GM13977 (cell line): ENCODE measurements around the gene ABHD8.

Experiments
- DNase-seq: peaks from one replicate; pipeline ENCODE4 v3.0.0; 2012; ENCODE audit warnings: low spot score
- in situ Hi-C: fragments of 300-500 bp; cut with MboI; formaldehyde crosslinking; loops from one replicate; pipeline ENCODE4 v1.12.0; 2022; ENCODE audit warnings: low sequenced_read_pairs, low pct_unique_long_range_greater_than_20kb, mixed read lengths, inconsistent platforms; ENCODE audit not compliant: unreplicated experiment
- TF ChIP-seq, protein P1 (sequence below): IDR thresholded peaks from 2 replicates; pipeline ENCODE4 v1.5.1; 2012; ENCODE audit warnings: mild to moderate bottlenecking, control low read depth; ENCODE audit not compliant: insufficient read depth; ENCODE audit errors: extremely low read depth, missing control alignments

ABHD8 gene, protein sequence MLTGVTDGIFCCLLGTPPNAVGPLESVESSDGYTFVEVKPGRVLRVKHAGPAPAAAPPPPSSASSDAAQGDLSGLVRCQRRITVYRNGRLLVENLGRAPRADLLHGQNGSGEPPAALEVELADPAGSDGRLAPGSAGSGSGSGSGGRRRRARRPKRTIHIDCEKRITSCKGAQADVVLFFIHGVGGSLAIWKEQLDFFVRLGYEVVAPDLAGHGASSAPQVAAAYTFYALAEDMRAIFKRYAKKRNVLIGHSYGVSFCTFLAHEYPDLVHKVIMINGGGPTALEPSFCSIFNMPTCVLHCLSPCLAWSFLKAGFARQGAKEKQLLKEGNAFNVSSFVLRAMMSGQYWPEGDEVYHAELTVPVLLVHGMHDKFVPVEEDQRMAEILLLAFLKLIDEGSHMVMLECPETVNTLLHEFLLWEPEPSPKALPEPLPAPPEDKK

DNA sequence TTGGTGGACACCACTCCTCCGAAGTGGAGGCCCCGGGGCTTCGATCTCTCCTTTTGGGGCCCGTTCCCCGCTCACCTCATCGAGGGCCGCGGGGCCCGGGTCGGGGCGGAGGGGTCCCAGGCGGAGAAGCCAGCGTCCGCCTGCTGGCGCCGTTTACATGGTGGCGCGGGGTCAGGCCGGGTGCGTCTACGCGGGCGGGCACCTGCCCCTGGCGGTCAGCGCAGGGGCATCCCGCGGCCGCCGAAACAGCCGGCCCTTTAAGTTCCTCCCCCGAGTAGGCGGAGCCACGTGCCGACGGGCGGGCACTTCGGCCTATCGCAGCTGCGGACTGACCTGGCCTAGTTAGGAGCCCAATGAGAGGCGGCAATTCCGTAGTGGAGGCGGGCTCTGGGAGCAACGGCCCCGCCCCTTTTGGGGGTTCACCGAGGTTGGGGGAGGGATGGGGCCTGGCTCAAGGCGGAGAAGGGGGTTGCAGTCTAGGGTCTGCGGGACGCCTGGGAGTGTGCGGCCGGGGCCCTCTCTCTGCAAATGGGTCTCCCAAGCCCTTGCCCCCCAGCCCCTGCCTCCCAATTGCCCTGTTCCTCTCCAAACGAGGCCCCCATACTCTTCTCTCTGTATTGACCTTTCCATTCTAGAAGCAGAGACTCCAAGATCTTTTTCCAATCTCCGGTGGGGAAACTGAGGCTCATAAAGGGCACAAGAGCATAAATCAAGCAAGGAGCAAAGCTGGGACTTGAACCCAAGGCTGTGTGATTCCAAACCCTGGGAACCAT lies at the start of gene ABHD8:
ABHD8 (minus strand) TSS at position 259 of the 773 bp plus-strand sequence. CDS start 1,809 bp downstream, outside the sequence.
- in situ Hi-C loops, result no loop called here
- TF ChIP-seq, protein P1, sequence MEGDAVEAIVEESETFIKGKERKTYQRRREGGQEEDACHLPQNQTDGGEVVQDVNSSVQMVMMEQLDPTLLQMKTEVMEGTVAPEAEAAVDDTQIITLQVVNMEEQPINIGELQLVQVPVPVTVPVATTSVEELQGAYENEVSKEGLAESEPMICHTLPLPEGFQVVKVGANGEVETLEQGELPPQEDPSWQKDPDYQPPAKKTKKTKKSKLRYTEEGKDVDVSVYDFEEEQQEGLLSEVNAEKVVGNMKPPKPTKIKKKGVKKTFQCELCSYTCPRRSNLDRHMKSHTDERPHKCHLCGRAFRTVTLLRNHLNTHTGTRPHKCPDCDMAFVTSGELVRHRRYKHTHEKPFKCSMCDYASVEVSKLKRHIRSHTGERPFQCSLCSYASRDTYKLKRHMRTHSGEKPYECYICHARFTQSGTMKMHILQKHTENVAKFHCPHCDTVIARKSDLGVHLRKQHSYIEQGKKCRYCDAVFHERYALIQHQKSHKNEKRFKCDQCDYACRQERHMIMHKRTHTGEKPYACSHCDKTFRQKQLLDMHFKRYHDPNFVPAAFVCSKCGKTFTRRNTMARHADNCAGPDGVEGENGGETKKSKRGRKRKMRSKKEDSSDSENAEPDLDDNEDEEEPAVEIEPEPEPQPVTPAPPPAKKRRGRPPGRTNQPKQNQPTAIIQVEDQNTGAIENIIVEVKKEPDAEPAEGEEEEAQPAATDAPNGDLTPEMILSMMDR, result peak; percentile 28
- DNase-seq, result peak; percentile 97

DNA sequence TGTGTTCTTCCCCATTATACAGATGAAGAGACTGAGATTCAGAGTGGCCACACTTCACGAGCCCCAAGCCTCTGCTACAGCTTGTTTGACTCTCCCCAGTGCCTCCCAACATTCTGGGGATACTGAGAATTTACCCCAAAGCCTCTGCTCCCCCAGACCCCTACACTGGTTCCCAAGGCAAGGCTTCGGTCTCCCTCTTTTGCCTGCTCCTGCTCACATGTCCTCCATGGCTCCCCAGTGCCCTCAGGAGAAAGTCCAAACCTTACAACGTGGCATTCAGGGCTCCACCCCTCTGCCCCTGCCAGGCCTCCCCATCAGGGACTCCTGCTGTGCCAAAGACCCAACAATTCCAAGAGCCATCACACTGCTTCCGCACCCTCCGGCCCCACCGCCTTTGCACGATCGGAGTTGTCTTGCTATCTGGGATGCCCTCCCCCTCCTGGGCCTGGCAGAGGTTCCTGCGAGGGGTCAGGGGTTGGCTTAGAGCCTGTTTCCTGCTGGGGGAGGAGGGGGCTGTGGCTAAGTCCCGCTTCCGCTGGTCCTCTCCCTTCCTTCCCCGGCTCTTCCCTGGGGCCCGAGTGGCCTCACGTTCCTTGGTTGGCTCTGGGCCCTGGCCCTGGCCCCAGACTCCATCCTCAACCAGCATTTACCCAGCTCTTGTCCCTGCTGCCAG lies 49.5 kb upstream of the ABHD8 start:
- TF ChIP-seq, protein P1, result no peak
- no peak for DNase-seq
- in situ Hi-C loops, result no loop called here

DNA sequence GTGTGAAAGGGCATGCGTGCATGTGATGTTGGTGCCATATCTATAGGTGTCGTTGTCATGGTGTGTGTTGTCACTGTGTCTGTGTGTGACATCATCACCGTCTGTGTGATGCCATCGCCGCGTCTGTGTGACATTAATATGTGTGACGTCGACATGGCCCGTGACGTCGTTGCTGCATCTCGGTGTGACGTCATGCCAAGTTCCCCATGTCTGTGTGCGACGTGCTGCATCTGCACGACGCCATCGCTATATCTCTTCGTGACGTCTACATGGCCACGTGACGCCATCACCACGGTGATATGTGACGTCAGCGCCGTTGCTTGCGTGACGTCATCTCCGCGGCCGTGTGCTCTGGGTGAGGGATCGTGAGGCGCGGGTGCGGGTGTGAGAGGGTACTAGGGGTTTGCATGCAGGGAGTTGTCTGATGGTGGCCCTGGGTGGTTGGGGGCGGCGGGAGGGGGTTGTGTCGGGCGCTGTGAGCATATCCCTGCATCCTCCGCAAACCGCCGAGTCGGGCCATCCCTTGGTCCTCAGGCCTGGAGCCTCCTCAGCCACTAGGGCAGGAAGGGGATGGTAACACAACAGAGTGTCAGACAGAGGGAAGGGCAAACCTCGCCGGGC lies 48.7 kb upstream of the ABHD8 start:
- DNase-seq, result no peak

DNA sequence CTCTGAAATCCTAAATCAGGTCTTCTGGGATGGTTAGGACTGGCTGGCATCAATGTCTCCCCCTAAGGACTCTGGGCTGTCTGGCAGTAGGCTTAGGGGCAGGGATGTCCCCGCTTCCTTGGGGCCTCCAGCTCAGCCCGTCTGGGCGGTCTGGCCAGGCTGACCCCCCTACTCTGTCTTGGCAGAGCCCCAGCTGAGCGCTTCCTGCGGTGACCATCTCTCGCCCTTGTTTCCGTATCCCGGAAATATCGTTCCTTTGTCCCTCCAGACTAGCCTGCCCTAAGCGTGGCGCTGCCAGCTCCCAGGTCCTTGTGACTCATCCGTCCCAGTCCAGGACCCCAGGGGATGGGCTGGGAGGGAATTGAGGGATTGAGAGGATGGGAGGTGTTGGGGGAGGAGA lies 45.5 kb upstream of the ABHD8 start:
- no peak for DNase-seq
- TF ChIP-seq, protein P1, result no peak
- in situ Hi-C loops, result loop anchor here (5.0 kb wide), 1 partner anchor 39 kb away; no protein-coding TSS in a partner anchor

More for the DNA sequence above, 48.7 kb upstream of the ABHD8 start:
- in situ Hi-C loops, result no loop called here
- TF ChIP-seq, protein P1, result no peak

DNA sequence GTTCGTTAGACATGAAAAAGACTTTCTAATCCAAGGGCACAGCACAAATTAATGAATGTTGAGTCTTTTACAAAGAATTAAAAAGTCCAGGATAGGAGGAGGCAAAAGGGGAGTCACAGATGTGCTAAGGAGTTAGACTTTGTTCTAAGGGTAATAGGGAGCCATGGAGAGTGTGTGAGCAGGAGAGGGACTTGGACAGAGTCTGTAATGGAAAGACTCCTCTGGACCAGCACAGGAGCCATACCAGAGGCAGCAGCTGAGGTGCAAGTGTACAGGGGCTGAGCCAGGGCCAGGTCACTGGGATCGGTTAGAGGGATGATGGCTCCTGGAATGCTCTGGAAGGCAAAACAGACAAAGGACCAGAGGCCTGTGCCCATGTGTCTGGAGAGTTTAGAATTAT lies 44.7 kb upstream of the ABHD8 start:
- DNase-seq, result no peak
- TF ChIP-seq, protein P1, result no peak
- in situ Hi-C loops, result loop anchor here (5.0 kb wide), 1 partner anchor 39 kb away; no protein-coding TSS in a partner anchor

DNA sequence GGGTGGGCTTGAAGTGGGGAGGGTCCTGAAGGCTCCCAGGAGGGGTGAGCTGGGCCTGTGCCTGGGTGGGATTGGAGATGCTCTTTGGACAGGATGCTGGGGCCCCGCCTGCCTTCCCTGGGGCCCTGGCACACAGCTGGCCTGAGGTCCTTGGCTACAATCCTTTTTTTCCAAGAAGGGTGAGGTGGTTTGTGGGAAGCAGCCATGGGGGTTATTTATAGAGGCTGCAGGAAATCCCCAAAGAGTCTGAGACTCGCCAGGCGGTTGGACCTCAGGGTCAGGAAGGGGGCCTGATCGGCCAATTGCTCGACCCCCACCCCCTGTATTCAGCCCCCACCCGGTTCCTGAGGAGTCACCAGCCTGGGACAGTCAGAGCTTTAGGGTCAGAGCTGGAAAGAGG lies 44.1 kb upstream of the ABHD8 start:
- TF ChIP-seq, protein P1, result no peak
- DNase-seq, result no peak
- in situ Hi-C loops, result loop anchor here (5.0 kb wide), 1 partner anchor 40 kb away; no protein-coding TSS in a partner anchor
